DMS53 treated with DMSO at 0.1 percent for 48 hours (cell line): ENCODE results near the gene DPYD.
A peak's percentile ranks its signal among the peaks of the same experiment; 100 is the strongest.

ENCODE experiments used
- DNase-seq: peaks from one replicate; lab custom pipeline; 2025; ENCODE audit not compliant: unreplicated experiment; lab: John Stamatoyannopoulos, UW

Gene DPYD

GRCh38 chr1:97164276-97164639 is 756.6 kb downstream of the DPYD start:
- DNase-seq, result no peak

GRCh38 chr1:97163591-97164275 is 757.1 kb downstream of the DPYD start:
- no peak for DNase-seq

- no peak for DNase-seq
These were observed 760.0 kb downstream of the DPYD start for GRCh38 chr1:97160818-97161217.

GRCh38 chr1:97159342-97159741 is 761.5 kb downstream of the DPYD start:
- DNase-seq, result no peak

- no peak for DNase-seq
These were observed 762.1 kb downstream of the DPYD start for GRCh38 chr1:97158691-97159096.

- DNase-seq, result no peak
These were observed 762.8 kb downstream of the DPYD start for GRCh38 chr1:97157991-97158390.

GRCh38 chr1:97151651-97152050 is 769.2 kb downstream of the DPYD start:
- no peak for DNase-seq

- DNase-seq, result no peak
These were observed 775.4 kb downstream of the DPYD start for GRCh38 chr1:97145321-97145956.

GRCh38 chr1:97144527-97144926 is 776.3 kb downstream of the DPYD start:
- DNase-seq, result no peak

- DNase-seq, result no peak
These were observed 777.5 kb downstream of the DPYD start for GRCh38 chr1:97143236-97143882.

GRCh38 chr1:97140611-97141010 is 780.2 kb downstream of the DPYD start:
- DNase-seq, result no peak

GRCh38 chr1:97139512-97139911 is 781.3 kb downstream of the DPYD start:
- DNase-seq, result no peak

- no peak for DNase-seq
These were observed 782.3 kb downstream of the DPYD start for GRCh38 chr1:97138515-97139032.

GRCh38 chr1:97137862-97138514 is 782.8 kb downstream of the DPYD start:
- DNase-seq, result peak; percentile 96

GRCh38 chr1:97136996-97137395 is 783.8 kb downstream of the DPYD start:
- no peak for DNase-seq

- DNase-seq, result no peak
These were observed 784.9 kb downstream of the DPYD start for GRCh38 chr1:97135972-97136371.

GRCh38 chr1:97128426-97128825 is 792.4 kb downstream of the DPYD start:
- DNase-seq, result no peak

GRCh38 chr1:97123717-97124431 is 797.0 kb downstream of the DPYD start:
- DNase-seq, result no peak

GRCh38 chr1:97120806-97121205 is 800.0 kb downstream of the DPYD start:
- no peak for DNase-seq

GRCh38 chr1:97119260-97120158 is 801.3 kb downstream of the DPYD start:
- DNase-seq, result no peak
